ENCODE results near the gene ABL1. TPM values are rescaled to one million over a fixed set of nuclear protein-coding genes. Genes with fewer than 3 reads are reported as not detected.

The ABL1 gene
- total and polyA plus RNA-seq, 2 of the 13 experiments (the other 11 are each of a cell fraction or from before 2014, with no cell fraction given) = 10.8 to 20.4 TPM

DNA sequence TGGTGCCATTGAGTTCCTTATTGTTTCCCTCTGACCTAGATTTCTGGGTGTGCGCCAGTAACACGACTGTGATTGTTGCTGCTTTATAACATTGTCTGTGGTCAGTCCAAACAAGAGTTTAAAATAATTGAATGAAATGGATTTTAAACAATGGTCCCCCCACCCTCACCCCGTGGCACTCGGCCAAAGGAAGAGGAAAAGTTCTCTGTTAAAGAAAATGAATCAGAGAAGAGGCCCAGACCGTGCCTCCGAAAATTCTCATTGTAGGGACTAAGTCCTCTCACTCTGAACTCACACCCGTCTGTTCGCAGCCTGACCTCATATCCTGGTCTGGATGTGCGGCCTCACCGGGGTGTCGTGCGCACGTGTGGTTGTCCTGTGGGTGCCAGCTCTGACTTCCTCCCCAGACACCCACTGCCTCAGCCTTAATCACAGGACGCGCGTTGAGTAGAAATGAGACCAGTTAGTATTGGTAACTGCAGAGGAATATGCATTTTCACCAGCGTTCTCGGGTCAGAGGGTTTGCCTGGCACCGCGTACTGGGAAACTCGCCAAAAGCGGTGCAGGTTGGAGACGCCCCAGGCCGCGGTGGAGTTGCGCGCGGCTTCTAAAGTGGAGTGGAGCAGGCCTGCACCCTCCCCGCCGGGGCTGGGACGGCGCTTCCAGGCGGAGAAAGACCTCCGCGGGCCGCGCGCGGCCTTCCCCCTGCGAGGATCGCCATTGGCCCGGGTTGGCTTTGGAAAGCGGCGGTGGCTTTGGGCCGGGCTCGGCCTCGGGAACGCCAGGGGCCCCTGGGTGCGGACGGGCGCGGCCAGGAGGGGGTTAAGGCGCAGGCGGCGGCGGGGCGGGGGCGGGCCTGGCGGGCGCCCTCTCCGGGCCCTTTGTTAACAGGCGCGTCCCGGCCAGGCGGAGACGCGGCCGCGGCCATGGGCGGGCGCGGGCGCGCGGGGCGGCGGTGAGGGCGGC lies at the start of gene ABL1 (continued):
- TF ChIP-seq, protein P1, sequence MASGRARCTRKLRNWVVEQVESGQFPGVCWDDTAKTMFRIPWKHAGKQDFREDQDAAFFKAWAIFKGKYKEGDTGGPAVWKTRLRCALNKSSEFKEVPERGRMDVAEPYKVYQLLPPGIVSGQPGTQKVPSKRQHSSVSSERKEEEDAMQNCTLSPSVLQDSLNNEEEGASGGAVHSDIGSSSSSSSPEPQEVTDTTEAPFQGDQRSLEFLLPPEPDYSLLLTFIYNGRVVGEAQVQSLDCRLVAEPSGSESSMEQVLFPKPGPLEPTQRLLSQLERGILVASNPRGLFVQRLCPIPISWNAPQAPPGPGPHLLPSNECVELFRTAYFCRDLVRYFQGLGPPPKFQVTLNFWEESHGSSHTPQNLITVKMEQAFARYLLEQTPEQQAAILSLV (CRISPR knock-in tag; IDR thresholded peaks at IDR 0.05; ENCODE audit: borderline replicate concordance) = peak; percentile 88; the same call in 1 of the 2 replicates
- TF ChIP-seq, protein P2, sequence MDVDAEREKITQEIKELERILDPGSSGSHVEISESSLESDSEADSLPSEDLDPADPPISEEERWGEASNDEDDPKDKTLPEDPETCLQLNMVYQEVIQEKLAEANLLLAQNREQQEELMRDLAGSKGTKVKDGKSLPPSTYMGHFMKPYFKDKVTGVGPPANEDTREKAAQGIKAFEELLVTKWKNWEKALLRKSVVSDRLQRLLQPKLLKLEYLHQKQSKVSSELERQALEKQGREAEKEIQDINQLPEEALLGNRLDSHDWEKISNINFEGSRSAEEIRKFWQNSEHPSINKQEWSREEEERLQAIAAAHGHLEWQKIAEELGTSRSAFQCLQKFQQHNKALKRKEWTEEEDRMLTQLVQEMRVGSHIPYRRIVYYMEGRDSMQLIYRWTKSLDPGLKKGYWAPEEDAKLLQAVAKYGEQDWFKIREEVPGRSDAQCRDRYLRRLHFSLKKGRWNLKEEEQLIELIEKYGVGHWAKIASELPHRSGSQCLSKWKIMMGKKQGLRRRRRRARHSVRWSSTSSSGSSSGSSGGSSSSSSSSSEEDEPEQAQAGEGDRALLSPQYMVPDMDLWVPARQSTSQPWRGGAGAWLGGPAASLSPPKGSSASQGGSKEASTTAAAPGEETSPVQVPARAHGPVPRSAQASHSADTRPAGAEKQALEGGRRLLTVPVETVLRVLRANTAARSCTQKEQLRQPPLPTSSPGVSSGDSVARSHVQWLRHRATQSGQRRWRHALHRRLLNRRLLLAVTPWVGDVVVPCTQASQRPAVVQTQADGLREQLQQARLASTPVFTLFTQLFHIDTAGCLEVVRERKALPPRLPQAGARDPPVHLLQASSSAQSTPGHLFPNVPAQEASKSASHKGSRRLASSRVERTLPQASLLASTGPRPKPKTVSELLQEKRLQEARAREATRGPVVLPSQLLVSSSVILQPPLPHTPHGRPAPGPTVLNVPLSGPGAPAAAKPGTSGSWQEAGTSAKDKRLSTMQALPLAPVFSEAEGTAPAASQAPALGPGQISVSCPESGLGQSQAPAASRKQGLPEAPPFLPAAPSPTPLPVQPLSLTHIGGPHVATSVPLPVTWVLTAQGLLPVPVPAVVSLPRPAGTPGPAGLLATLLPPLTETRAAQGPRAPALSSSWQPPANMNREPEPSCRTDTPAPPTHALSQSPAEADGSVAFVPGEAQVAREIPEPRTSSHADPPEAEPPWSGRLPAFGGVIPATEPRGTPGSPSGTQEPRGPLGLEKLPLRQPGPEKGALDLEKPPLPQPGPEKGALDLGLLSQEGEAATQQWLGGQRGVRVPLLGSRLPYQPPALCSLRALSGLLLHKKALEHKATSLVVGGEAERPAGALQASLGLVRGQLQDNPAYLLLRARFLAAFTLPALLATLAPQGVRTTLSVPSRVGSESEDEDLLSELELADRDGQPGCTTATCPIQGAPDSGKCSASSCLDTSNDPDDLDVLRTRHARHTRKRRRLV (CRISPR knock-in tag; IDR thresholded peaks at IDR 0.05) = no peak
- peak; percentile 69; the same call in 1 of the 2 replicates for TF ChIP-seq ARID4A (CRISPR knock-in tag; IDR thresholded peaks at IDR 0.05; ENCODE audit: borderline replicate concordance)
- 0 out of 2 replicates have a peak, but pooled peaks have one; percentile 36 for TF ChIP-seq SNAI1 (CRISPR knock-in tag; IDR thresholded peaks at IDR 0.05; ENCODE audit: borderline replicate concordance)
- TF ChIP-seq SATB2 (CRISPR knock-in tag; IDR thresholded peaks at IDR 0.05) = peak; percentile 85; the same call in 1 of the 2 replicates
- TF ChIP-seq NCOR1 (IDR thresholded peaks at IDR 0.05; ENCODE audit: borderline replicate concordance, low read length) = no peak
- TF ChIP-seq KDM1A (CRISPR knock-in tag; IDR thresholded peaks at IDR 0.05) = no peak
- TF ChIP-seq FOXA3 (CRISPR knock-in tag; IDR thresholded peaks at IDR 0.05) = peak; percentile 17
- TF ChIP-seq RFXAP (CRISPR knock-in tag; IDR thresholded peaks at IDR 0.05; ENCODE audit: borderline replicate concordance) = peak; percentile 53; the same call in 1 of the 2 replicates
- TF ChIP-seq SIN3B (IDR thresholded peaks at IDR 0.05; ENCODE audit: low read length) = 0 out of 2 replicates have a peak, but pooled peaks have one; percentile 40
- TF ChIP-seq ERF (CRISPR knock-in tag; IDR thresholded peaks at IDR 0.05) = peak; percentile 76; the same call in 1 of the 2 replicates
- TF ChIP-seq NRL (CRISPR knock-in tag; IDR thresholded peaks at IDR 0.05; ENCODE audit: borderline replicate concordance) = peak; percentile 40; the same call in 1 of the 2 replicates
- TF ChIP-seq ZNF224 (CRISPR knock-in tag; IDR thresholded peaks at IDR 0.05) = no peak
- TF ChIP-seq, protein P3, sequence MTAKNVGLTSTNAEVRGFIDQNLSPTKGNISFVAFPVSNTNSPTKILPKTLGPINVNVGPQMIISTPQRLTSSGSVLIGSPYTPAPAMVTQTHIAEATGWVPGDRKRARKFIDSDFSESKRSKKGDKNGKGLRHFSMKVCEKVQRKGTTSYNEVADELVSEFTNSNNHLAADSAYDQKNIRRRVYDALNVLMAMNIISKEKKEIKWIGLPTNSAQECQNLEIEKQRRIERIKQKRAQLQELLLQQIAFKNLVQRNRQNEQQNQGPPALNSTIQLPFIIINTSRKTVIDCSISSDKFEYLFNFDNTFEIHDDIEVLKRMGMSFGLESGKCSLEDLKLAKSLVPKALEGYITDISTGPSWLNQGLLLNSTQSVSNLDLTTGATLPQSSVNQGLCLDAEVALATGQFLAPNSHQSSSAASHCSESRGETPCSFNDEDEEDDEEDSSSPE (CRISPR knock-in tag; IDR thresholded peaks at IDR 0.05) = peak; percentile 74
- no peak for TF ChIP-seq CREM (IDR thresholded peaks at IDR 0.05)
- no peak for TF ChIP-seq CREM (CRISPR knock-in tag; IDR thresholded peaks at IDR 0.05)
- TF ChIP-seq GATAD1 (CRISPR knock-in tag; IDR thresholded peaks at IDR 0.05) = peak; percentile 49

Data from HepG2 (cell line).